DMS79 (cell line): ENCODE results near the gene AKAP11.

Source experiments
- DNase-seq: peaks from one replicate; lab custom pipeline; 2025; lab: John Stamatoyannopoulos, UW

The AKAP11 gene

GRCh38 chr13:42337808-42338600, 66.1 kb downstream of the AKAP11 start:
- no peak for DNase-seq

GRCh38 chr13:42345367-42345766, 73.4 kb downstream of the AKAP11 start:
- no peak for DNase-seq

DNA sequence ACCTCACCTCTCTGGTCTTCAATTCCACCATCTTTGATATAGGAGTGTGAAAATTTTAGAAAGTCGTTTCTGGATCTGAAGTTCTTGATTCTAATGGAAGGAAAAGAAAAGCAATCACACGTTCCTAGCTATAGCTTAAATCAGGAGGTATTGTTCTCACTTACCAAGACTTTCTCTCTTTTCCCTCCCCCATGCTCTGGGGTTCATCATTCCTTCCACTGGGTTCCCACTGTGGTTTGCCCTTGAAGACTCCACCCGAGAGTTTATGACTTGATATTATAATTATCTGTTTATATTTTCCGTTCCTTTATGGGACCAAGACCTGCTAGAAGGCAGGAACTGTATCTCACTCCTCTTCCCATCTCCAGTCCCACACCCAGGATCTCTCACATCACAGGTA, 76.6 kb downstream of the AKAP11 start:
- DNase-seq = no peak

- no peak for DNase-seq
Observed at GRCh38 chr13:42350141-42350540, 78.2 kb downstream of the AKAP11 start.

DNA sequence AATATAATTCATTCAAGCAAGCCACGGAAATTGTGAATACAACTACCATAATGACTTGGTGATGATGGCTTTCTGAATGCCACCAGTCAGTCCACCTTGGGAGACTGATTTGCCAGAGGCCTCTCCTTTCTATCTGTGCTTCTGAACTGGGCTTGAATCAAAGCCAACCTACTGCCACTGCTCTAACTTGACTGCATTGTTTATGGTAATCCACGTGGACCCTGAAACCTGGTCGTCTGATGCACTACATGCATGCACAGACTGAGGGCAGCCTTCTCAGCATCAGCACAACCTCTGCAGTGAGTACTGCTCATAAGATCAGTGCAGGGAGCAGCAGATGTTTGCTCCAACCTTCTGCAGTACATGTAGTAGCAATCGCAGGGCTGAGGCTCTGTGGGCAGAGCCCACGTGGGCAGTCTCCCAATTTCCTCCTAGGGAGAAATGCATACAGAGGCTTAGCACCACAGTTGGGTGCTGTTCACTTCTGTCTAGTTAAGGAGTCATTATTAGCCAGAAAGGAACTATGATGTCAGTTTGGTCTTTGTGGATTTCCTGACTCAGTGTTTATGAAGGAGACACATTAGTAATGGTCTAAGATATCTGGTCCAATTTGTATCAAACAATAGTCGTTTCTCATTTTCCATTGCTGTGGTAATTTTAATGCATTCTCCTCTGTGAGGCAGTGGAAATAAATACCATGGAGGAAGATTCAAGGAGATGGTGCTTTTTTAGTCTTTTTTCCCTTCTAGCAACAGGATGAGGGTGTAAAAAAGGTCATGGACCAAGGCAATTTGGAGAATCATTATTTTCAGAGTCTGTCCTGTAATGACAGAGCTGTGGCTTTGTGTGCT, 82.5 kb downstream of the AKAP11 start:
- DNase-seq = no peak

- no peak for DNase-seq
Observed at GRCh38 chr13:42355092-42355485, 83.1 kb downstream of the AKAP11 start.

DNA sequence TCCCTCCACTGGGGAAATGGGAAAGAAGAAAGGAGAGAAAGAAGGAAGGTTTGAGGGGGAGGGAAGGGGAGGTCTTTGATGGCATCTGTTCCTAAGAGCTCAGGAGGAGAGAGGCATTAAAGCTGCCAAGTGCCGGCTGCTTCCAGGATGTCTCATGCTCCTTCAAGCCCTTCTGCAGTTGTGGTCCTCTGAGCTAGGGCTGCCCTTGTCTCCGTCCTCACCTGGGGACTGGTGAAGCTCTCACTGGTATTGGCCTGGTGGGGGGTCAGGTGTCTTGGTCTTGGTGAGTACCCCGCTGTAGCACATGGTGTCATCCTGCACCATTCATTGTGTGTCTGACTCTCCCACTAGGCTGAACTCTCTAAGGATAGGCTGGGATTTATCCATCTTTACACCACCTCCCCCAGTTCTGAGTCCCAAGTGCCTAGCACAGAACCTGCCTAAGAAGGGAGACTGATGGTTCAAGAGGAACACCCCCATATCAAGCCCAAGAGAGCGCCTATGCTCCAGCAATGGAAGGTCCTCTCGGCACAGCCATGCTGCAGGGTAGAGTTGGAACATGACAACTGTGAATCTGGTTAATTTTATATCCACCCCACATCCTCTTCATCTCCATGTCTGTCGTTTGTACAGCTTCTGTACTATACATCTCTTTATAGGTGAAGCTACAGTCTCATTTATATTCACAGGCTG, 83.7 kb downstream of the AKAP11 start:
- no peak for DNase-seq

DNA sequence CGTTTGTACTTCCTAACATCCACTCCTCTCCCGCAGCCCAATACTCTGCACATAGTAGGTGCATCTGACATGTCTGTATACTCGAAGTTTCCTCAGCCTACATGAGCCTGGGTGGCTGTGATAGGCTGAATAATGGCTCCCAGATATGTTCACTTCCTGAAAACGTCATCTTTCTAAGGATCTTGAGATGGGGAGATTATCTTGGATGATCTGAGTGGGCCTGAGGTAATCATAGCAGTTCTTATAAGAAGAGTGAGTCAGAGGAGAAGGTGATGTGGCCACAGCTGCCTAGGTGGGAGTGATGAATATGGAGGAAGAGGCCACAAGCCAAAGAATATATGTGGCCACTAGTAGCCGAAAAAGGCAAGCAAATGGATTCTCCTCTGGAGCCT, 84.2 kb downstream of the AKAP11 start:
- no peak for DNase-seq

GRCh38 chr13:42360046-42360574, 88.2 kb downstream of the AKAP11 start:
- no peak for DNase-seq

- DNase-seq = no peak
Observed at GRCh38 chr13:42361701-42362100, 89.7 kb downstream of the AKAP11 start.

- no peak for DNase-seq
Observed at GRCh38 chr13:42363941-42364612, 92.1 kb downstream of the AKAP11 start.

DNA sequence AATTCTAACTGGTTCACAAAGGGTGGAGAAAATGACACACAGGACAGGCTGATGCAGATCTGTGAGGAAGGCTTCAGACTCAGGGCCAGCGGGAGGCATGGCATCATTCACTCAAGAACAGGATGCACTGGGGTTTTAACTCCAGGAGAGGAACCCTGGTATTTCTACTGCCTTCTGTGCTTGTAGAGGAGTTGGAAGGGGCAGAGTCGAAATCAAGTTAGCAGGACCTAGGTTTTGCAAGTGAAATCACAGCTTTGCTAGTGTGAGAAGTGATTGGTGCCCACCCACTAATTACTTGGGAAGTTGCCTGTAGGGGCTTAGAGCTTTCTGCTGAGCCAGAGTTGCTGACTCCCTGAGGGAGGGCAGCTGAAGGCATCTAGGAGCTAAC, 92.7 kb downstream of the AKAP11 start:
- no peak for DNase-seq

DNA sequence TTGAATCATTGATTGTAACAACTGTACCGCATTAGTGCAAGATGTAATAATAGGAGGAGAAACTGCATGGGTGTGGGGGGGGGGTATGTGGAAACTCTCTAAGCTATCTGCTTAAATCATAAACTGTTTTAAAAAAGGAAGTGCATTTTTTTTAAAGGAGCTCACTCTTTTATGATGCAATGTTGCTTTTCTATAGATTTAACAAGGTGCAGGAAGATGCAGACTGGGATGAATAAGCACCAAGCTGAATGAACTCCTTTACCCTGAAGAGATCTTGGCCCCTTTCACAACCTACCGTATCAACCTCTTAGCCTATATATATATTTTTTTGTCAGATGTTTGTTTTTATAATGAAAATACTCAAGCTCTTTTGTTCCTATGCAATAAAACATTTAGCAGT, 95.9 kb downstream of the AKAP11 start:
- DNase-seq = no peak

DNA sequence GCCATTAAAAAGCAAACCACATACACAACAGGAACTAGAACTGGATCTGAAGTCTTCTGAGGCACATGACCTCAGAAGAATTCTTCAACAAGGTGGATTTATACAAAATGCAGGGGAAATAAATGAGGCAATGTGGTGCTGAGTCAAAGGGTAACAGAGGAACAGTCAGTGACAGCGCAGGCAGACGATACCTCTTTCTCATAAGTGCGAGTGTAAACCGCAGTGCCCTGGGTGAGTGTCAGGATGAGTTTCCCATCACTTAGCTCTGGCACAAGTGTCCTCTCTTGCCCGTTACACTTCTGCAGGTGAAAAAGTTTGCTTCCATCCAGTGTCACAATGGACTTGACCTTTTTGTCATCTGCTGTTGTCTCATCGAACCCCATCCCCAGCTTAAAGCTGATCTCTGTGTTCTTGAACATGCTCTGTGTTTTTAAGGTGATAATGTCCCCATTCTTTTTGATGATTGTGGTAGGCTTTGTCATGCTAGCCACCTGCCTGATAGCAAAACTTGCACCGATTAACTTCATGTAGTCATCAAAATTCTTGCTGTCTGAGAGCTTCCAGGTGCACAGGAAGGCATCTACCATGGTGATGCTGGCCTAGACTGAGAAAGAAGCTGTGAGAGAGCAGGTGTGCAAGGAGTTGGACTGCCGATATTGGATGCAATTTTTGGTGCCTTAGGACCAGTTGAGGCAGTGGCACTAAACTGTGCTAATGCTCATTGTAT, 97.3 kb downstream of the AKAP11 start:
- no peak for DNase-seq

DNA sequence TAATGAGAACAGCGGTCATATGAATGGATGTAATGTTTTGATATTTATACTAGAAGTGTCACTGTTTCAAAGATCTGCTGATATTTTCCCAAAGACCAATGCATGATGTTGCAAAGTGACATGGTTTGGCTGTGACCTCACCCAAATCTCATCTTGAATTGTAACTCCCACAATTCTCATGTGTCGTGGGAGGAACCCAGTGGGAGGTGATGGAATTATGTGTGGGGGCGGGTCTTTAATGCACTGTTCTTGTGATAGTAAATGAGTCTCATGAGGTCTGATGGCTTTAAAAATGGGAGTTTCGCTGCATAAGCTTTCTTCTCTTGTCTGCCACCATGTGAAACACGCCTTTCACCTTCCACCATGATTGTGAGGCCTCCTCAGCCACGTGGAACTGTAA, 98.3 kb downstream of the AKAP11 start:
- no peak for DNase-seq
